HG03571 (cell line): Measurements from ENCODE around the gene CDH22.

Source experiments
- ATAC-seq: cut with Tn5 transposase; IDR thresholded peaks from one replicate; pipeline ENCODE4 v1.9.1; 2021; ENCODE audit not compliant: unreplicated experiment

Gene CDH22

DNA sequence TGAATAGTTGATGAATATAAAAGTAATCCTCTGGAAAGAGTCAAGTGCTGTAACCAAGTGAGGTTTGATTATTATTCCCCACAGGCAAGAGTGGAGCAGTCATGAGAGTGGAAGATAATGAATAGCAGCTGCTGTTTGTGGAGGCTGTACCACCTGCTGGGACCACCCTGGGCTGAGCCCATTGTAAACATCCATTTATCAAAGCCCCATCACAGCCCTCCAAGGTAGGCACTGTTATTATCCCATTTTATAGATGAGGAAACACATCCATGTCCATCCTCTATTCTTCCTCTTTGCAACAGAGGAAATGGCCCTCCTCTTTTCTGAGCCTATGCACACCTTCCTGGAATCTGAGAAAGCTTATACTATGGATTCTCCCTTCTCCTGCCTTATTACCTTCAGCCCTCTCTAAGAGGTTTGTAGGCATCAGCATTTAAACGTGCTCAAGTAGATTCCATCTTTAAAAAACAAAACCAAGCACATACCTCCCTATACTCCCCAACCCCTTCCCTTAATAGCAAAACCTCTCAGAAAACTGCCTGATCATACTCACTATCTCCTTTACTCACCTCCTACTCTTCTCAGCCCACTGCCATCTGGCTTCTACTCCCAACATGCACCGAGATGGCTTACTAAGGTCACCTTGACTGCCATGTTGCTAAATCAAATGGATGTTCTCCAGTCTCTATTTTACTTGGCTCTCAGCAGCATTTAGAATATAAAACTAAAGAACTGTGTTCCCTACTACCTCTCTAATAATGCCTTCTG is 37.1 kb downstream of the CDH22 start:
- ATAC-seq = no peak

- ATAC-seq = no peak
Measured at GRCh38 chr20:46269372-46269771, 38.9 kb downstream of the CDH22 start.

DNA sequence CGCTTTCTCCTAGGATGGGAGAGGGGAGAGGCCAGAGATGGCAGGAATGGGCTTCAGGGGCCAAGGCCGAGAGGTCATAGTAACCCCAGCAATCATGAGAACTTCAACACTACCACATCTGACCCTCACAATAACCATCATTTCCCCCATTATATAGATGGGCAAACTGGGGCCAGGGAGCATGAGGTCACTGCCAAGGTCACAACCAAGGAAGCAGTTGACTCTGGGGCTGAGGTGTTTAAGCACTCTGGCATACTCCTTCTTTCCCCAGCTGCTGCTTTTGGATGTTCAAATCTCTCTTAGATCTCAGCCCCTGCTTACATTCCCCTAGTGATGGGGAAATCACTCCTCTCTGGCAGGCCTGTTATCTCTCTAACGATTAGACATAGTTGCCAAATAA is 39.6 kb downstream of the CDH22 start:
- ATAC-seq = no peak

DNA sequence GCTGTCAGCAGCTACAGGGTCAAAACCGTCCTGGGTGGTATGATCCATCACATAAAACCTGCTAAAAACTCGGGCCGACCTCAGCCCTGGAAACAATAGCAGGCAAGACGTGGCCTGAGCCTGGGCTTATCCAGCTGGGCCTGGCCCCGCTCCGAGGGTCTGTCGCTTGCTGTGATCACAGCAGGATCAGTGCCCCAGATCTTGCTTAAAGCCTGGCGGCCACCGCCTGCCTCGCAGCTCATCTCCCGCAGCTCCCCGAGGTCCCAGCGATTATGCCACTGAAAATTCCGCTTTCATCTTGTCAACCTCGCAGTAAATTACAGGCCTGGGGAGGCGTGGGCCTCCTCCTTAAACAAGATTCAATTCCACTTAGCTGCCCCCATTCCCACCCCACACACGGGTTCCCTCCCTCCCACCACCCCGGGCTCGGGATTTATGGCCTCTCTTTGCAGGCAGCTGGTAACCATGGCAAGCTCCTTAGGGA is 40.1 kb downstream of the CDH22 start:
- ATAC-seq = no peak

GRCh38 chr20:46267108-46268105 is 40.9 kb downstream of the CDH22 start:
- no peak for ATAC-seq

GRCh38 chr20:46265539-46265938 is 42.8 kb downstream of the CDH22 start:
- ATAC-seq = no peak

DNA sequence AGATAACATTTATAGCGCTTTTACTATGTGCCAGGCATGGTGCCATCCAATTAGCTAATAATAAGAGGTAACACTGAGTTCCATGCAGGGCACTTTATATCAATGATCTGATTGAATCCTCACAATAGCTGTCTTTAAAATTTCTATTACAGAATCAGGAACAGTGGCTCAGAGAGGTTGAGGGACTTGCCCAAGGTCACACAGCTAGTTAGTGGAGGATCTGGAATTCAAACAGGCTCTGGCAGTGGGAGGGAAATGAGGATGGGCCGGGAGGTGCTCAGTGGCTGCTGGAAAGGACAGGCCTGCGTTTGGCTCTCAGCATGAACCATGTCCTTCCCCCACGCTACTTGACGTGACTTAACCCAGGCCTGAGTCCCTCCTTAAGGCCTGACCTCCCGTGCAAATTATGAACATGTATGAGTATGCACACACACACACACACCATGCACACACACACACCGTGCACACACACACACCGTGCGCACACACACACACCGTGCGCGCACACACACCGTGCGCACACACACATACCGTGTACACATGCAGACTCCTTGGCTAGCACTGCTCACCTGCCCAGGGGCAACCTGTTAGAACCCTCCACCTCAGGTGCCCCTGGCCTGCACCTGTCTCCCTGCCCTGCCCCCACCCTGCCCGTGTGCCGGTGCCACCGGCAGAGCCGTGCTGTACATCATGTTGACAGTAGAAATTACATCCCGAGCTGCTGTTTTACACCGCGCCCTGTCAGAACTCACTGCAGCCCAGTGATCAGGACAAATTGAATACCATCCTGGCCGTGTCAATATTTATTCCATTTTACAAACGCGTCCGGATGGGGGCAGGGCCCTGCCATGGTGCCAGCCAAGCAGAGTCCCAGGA is 43.7 kb downstream of the CDH22 start:
- ATAC-seq = no peak

DNA sequence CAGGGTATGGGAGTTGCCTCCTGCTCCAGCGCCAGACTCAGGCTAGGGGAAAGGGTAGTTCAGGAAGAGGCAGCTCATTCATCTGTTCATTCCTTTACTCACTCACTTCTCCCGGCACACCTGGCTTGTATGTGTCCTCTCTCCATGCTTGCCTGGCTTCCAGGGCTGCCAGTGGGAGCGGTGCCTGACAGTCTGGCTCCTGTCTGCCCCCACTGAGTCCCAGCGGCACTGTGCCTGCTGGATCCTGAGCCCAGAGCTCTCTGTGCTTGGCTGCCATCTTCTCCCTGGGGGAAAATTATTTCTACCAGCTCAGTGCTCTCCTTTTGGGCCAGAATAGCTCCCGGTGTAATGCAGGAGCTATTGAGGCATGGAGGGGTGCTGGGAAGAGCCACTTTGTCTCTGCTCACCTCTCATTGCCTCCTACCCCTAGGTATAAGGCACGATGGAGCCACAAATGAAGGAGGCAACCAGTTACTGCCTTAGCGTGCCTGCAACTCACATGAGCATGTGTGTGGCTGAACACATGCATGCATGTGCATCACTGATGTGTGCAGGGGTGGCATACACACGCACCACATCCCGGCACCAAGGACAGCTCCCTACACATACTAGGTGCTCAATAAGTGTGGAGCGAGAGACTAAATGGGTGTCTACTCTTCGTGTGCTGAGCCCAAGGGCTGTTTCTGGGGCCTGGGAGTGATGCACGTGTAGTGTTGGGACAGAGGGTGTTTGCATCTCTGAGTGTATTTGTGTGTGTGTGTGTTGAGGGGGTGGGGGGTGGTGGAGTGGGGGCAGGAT is 46.6 kb downstream of the CDH22 start:
- ATAC-seq = no peak

DNA sequence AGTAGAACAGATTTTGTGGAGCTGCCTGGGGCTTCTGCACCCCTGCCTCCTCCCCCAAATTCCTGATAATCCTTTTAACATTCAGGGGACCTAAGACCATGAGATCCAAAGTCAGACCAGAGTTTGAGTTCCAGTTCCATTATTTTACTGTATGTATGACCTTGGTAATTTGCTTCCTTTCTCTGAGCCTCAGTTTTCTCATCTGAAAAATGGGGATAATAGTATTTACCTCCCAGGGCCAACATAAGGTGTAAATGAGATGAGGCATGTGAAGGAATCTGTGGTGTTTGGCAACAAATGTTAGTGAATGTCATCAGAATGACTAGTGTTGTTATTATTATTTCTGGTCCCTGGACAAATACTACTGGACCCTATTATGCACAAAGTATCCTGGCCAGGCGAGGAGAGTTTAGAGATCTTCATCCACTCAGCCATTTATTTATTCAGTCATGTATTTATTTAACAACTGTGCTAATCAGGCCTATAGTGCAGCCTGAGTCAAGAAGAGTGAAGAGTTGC is 47.3 kb downstream of the CDH22 start:
- ATAC-seq = no peak

- no peak for ATAC-seq
Measured at GRCh38 chr20:46260480-46260879, 47.8 kb downstream of the CDH22 start.

- ATAC-seq = no peak
Measured at GRCh38 chr20:46259260-46259859, 48.9 kb downstream of the CDH22 start.

- no peak for ATAC-seq
Measured at GRCh38 chr20:46257887-46258286, 50.4 kb downstream of the CDH22 start.

GRCh38 chr20:46256293-46256692 is 52.0 kb downstream of the CDH22 start:
- ATAC-seq = no peak

DNA sequence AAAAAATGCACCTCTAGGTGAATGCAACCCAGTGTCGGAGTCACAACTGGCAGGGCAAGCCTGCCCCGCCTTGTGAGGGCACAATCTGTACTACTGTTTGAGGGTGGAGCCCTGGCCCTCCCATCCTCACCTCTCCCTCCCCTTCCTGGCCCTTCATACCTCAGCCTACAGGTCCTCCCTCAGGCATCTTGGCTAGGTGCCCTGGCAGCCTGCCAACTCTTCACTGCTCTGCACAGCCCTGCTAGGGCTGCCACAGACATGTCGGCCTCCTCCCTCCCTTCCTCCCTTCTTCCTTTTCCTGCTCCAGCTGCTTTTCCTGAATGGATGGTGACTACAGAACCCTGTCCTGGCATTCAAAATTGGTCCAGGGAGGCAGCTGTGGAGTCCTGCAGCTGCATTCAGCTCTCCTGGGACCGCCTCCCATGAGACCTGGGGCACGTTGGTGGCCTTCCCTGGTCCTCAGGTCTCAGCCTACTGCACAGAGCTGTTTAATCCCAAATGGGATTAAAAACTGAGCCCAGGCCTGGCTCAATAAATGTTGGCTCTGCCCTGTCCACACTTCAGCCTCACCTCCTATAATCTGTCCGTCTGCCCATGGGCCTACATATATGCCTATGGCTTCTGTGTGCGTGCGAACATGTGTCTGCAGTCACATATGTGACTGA is 52.7 kb downstream of the CDH22 start:
- no peak for ATAC-seq

DNA sequence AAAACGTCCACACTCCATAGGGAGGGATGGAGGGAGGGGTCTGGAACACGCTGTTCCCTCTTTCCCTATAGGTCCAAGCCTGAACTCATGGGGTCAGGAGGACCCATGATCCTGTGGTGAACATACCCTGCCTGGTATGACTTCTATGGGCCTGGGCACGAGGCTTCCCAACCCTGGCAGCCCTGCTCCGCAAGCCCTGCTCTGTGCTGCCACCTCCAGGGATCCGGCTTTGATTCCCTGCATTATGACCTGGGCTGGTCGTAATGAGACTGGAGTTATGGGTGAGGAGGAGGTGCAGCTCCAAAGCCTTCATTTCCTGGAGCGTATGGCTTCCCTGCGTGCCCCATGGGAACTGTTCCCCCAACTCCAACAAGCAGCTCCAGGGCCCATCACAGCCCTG is 54.9 kb downstream of the CDH22 start:
- ATAC-seq = no peak

DNA sequence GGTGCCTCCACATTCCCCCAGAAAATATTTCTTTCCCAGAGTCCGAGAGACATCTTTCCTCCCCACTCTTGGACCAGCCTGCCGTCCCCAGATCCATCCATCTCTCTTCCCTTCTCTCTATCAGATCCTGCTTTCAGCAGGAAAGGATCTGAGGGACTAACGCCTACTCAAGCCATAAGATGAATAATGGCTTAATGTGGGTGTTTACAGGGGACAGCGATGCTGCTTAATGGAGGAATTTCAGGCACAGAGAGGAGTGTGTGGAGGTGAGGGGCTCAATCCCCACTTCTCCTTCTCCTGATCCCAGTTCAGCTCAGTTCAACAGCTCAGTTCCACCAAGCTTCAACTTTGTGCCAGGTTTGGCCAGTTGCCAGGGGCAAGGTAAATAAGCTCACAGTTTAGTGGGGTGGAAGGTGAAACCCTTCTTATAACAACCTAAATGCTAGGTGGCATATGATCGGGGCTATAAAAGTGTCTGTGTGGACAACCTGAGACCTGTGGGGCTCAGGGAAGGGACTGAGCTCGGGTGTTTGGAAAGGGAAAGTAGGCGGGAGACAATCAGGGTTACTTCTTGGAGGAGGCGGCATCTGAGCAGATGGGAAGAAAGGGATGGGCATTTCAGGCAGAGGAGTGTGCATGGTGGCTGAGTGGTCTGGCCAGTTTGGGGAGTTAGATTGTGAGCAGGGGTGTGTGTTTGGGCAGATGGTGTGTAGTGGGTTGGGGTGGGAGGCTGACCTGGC is 55.8 kb downstream of the CDH22 start:
- no peak for ATAC-seq

DNA sequence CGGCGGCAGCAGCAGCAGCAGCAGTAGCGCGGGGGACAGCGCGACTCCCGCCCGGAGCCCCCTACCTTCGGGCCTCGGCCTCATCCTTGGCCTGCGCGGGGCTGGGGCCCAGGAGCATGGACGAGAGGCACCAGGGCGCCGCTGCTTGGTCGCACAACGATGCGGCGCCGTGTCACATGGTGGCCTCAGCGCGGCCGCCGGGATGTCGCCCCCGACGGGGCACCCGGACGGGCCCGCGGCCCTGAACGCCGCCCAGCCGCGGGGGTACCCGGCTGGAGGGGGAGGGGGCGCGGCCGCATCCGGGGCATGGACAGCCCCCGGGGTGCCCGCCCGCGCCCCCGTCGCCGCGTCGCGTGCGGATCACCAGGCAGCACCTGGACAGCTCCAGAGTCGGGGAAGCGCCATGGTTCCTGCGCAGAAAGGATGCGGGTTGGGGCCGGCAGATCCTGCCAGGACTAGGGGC is 57.1 kb downstream of the CDH22 start:
- ATAC-seq = no peak

DNA sequence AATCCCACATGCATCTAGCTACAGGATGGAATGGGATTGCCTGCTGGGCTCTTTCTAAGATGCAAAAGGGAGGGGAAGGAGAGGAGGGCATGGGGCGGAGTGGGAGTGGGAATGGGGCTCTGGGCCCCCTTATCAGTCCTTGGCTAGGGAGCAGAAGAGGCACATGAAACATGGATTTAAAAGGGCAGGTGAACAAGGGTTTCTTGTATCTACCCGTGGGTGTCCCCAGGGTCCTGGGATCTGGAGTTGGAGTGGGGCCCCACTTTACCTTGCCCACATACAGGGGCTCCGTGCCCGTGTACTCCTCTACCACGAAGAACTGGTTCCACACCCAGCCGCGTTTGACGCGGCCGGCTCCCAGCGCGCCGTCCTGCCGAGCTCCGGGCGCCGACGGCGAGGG is 57.5 kb downstream of the CDH22 start:
- no peak for ATAC-seq
